ENCODE measurements around the gene TSEN2.

The TSEN2 gene

GRCh38 chr3:12562451-12562850 is 78.2 kb downstream of the TSEN2 start:
- Histone ChIP-seq H3K4me2 (ENCODE audit: low read depth, low read length, poor library complexity, severe bottlenecking) (no peak overlapping the region), H3K4me3 (ENCODE audit: insufficient read depth, low read length, poor library complexity, severe bottlenecking) (no peak overlapping the region), H3K27ac (ENCODE audit: low read depth, low read length) (no peak overlapping the region), H3K9ac (ENCODE audit: low read length) (no peak overlapping the region), H3K36me3 (ENCODE audit: low read length) (no peaks in the 10 kb centered on the region), H2AFZ (ENCODE audit: low read depth, low read length, severe bottlenecking) (no peak overlapping the region), H3K27me3 (ENCODE audit: low read length) (no peaks in the 10 kb centered on the region), H3K9me2 (replicated peaks; ENCODE audit: insufficient read depth, low read length) (no peaks in the 10 kb centered on the region), H3K79me2 (ENCODE audit: insufficient read depth, low read length) (peaks cover 98% of the 10 kb centered on the region), H4K20me1 (ENCODE audit: low read depth, low read length) (peaks cover 3% of the 10 kb centered on the region; the same call in 1 of the 2 replicates), H3K9me3 (ENCODE audit: insufficient read depth, low read length) (no peaks in the 10 kb centered on the region), H3F3A (ENCODE audit: insufficient read depth) (no peaks in the 10 kb centered on the region)
- TF ChIP-seq EZH2phosphoT487 (conservative IDR thresholded peaks at IDR 0.05; ENCODE audit: low read length) (no peak), CTCF (IDR thresholded peaks at IDR 0.05; ENCODE audit: insufficient read depth, low read length, poor library complexity, severe bottlenecking) (no peak)

GRCh38 chr3:12566976-12567375 is 82.7 kb downstream of the TSEN2 start:
- Histone ChIP-seq H4K20me1 (ENCODE audit: low read depth, low read length) (no peaks in the 10 kb centered on the region), H3K27ac (ENCODE audit: low read depth, low read length) (no peak overlapping the region), H2AFZ (ENCODE audit: low read depth, low read length, severe bottlenecking) (no peak overlapping the region), H3K9ac (ENCODE audit: low read length) (no peak overlapping the region), H3K36me3 (ENCODE audit: low read length) (peaks cover 5% of the 10 kb centered on the region; the same call in 1 of the 2 replicates), H3K4me3 (ENCODE audit: insufficient read depth, low read length, poor library complexity, severe bottlenecking) (no peak overlapping the region), H3K9me2 (replicated peaks; ENCODE audit: insufficient read depth, low read length) (no peaks in the 10 kb centered on the region), H3K79me2 (ENCODE audit: insufficient read depth, low read length) (peaks cover 66% of the 10 kb centered on the region), H3F3A (ENCODE audit: insufficient read depth) (no peaks in the 10 kb centered on the region), H3K27me3 (ENCODE audit: low read length) (no peaks in the 10 kb centered on the region), H3K4me2 (ENCODE audit: low read depth, low read length, poor library complexity, severe bottlenecking) (no peak overlapping the region), H3K9me3 (ENCODE audit: insufficient read depth, low read length) (no peaks in the 10 kb centered on the region)
- TF ChIP-seq CTCF (IDR thresholded peaks at IDR 0.05; ENCODE audit: insufficient read depth, low read length, poor library complexity, severe bottlenecking), result no peak
- TF ChIP-seq EZH2phosphoT487 (conservative IDR thresholded peaks at IDR 0.05; ENCODE audit: low read length), result no peak

GRCh38 chr3:12568747-12569146 is 84.5 kb downstream of the TSEN2 start:
- Histone ChIP-seq H3K27me3 (ENCODE audit: low read length) (no peaks in the 10 kb centered on the region), H2AFZ (ENCODE audit: low read depth, low read length, severe bottlenecking) (no peak overlapping the region), H3K9me2 (replicated peaks; ENCODE audit: insufficient read depth, low read length) (no peaks in the 10 kb centered on the region), H3K9ac (ENCODE audit: low read length) (no peak overlapping the region), H3K36me3 (ENCODE audit: low read length) (peaks cover 5% of the 10 kb centered on the region; the same call in 1 of the 2 replicates), H4K20me1 (ENCODE audit: low read depth, low read length) (no peaks in the 10 kb centered on the region), H3K27ac (ENCODE audit: low read depth, low read length) (no peak overlapping the region), H3K4me2 (ENCODE audit: low read depth, low read length, poor library complexity, severe bottlenecking) (no peak overlapping the region), H3K79me2 (ENCODE audit: insufficient read depth, low read length) (peaks cover 51% of the 10 kb centered on the region), H3K9me3 (ENCODE audit: insufficient read depth, low read length) (no peaks in the 10 kb centered on the region), H3F3A (ENCODE audit: insufficient read depth) (no peaks in the 10 kb centered on the region), H3K4me3 (ENCODE audit: insufficient read depth, low read length, poor library complexity, severe bottlenecking) (no peak overlapping the region)
- TF ChIP-seq CTCF (IDR thresholded peaks at IDR 0.05; ENCODE audit: insufficient read depth, low read length, poor library complexity, severe bottlenecking) (no peak), EZH2phosphoT487 (conservative IDR thresholded peaks at IDR 0.05; ENCODE audit: low read length) (no peak)
